ENCODE data around the gene TNRC6C.
"Not testable (repeated sequence)": the region's sequence is repeated elsewhere in the genome, so short reads cannot be mapped to it uniquely, and the experiment has no call there.

Gene TNRC6C

GRCh38 chr17:78113804-78114785 is 155.6 kb downstream of the TNRC6C start:
- no peak for FAIRE-seq

- no peak for FAIRE-seq
These were observed 156.6 kb downstream of the TNRC6C start for GRCh38 chr17:78114831-78115723.

GRCh38 chr17:78115803-78116202 is 157.3 kb downstream of the TNRC6C start:
- FAIRE-seq, result not testable (repeated sequence)

- no peak for FAIRE-seq
These were observed 157.9 kb downstream of the TNRC6C start for GRCh38 chr17:78116411-78116810.

- no peak for FAIRE-seq
These were observed 158.8 kb downstream of the TNRC6C start for GRCh38 chr17:78117027-78117981.

- no peak for FAIRE-seq
These were observed 160.3 kb downstream of the TNRC6C start for GRCh38 chr17:78118801-78119241.

- no peak for FAIRE-seq
These were observed 162.0 kb downstream of the TNRC6C start for GRCh38 chr17:78120537-78120936.

GRCh38 chr17:78120971-78121800 is 162.7 kb downstream of the TNRC6C start:
- no peak for FAIRE-seq

- FAIRE-seq, result no peak
These were observed 163.3 kb downstream of the TNRC6C start for GRCh38 chr17:78121801-78122215.

GRCh38 chr17:78122216-78122930 is 163.9 kb downstream of the TNRC6C start:
- no peak for FAIRE-seq

- no peak for FAIRE-seq
These were observed 164.4 kb downstream of the TNRC6C start for GRCh38 chr17:78122931-78123249.

- no peak for FAIRE-seq
These were observed 164.9 kb downstream of the TNRC6C start for GRCh38 chr17:78123258-78123929.

- FAIRE-seq, result no peak
These were observed 165.8 kb downstream of the TNRC6C start for GRCh38 chr17:78124081-78124835.

GRCh38 chr17:78124836-78125137 is 166.3 kb downstream of the TNRC6C start:
- FAIRE-seq, result no peak

- no peak for FAIRE-seq
These were observed 166.8 kb downstream of the TNRC6C start for GRCh38 chr17:78125138-78125913.

GRCh38 chr17:78125976-78126894 is 167.7 kb downstream of the TNRC6C start:
- FAIRE-seq, result no peak

- FAIRE-seq, result no peak
These were observed 168.4 kb downstream of the TNRC6C start for GRCh38 chr17:78126895-78127238.

All from A204.1 (cell line).